ENCODE data around the gene SFMBT2.

DNA sequence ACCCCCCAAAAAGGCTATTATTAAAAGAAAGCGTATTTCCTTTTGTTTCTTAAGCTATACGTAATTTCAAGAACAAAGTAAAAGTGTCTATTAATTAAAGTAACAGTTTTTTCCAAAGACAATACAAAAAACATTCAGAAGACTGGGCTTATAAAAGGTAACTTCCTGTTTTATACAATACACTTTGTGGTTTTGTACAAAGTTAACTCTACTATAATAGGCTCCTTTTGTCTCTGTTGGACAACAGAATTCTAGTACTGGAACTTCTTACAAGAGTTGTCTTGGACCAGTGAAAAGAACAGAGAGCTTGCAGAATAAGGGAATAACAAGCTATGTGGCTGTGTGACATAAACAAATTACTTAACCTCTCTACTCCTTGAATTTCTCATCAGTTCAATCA, 21.5 kb downstream of the SFMBT2 start:
- TF ChIP-seq, protein P1, sequence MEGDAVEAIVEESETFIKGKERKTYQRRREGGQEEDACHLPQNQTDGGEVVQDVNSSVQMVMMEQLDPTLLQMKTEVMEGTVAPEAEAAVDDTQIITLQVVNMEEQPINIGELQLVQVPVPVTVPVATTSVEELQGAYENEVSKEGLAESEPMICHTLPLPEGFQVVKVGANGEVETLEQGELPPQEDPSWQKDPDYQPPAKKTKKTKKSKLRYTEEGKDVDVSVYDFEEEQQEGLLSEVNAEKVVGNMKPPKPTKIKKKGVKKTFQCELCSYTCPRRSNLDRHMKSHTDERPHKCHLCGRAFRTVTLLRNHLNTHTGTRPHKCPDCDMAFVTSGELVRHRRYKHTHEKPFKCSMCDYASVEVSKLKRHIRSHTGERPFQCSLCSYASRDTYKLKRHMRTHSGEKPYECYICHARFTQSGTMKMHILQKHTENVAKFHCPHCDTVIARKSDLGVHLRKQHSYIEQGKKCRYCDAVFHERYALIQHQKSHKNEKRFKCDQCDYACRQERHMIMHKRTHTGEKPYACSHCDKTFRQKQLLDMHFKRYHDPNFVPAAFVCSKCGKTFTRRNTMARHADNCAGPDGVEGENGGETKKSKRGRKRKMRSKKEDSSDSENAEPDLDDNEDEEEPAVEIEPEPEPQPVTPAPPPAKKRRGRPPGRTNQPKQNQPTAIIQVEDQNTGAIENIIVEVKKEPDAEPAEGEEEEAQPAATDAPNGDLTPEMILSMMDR (conservative IDR thresholded peaks at IDR 0.05; ENCODE audit: low read length), result no peak
- TF ChIP-seq EZH2phosphoT487 (IDR thresholded peaks at IDR 0.05; ENCODE audit: borderline replicate concordance, low read depth, low read length), result no peak

Data from OCI-LY7 (cell line).